Gastroesophageal sphincter (tissue), 4 donors: Measurements from ENCODE around the gene CCL18. TPM values are rescaled to one million over a fixed set of nuclear protein-coding genes. Genes with fewer than 3 reads are reported as not detected.

ENCODE experiments used
- ATAC-seq: fragments of 150-250 bp; one replicate; pipeline ENCODE4 v1.9.1; 2016; ENCODE audit warnings: mild to moderate bottlenecking, moderate library complexity
- H3K27ac ChIP-seq, 4 donors: fragments of 200-600 bp; sonication (generic) in 3 of 4; 1 replicate in 3 of 4; 2 replicates in 1 of 4; pipeline ENCODE4 v1.5.1; 2016 to 2019
- H3K27me3 ChIP-seq: fragments of 200-600 bp; sonication (generic); one replicate; pipeline ENCODE4 v1.5.1; 2019
- H3K36me3 ChIP-seq, 2 donors: fragments of 200-600 bp; sonication (generic); one replicate each; pipeline ENCODE4 v1.5.1; 2019; ENCODE audit warnings: control low read depth in 1 of 2
- H3K4me1 ChIP-seq, 3 donors: fragments of 200-600 bp; sonication (generic); 1 replicate in 2 of 3; 2 replicates in 1 of 3; pipeline ENCODE4 v1.5.1; 2016 to 2019; ENCODE audit warnings: control low read depth in 2 of 3
- H3K4me3 ChIP-seq, 2 donors: fragments of 200-600 bp; sonication (generic); one replicate each; pipeline ENCODE4 v1.5.1; 2019; ENCODE audit warnings: mild to moderate bottlenecking in 1 of 2, moderate library complexity in 1 of 2
- H3K9me3 ChIP-seq, 3 donors: fragments of 200-600 bp; sonication (generic); one replicate each; pipeline ENCODE4 v1.5.1; 2017 to 2019; ENCODE audit warnings: control low read depth in 2 of 3
- EP300 ChIP-seq: sonication (generic); formaldehyde crosslinking; IDR thresholded peaks from one replicate; pipeline ENCODE4 v1.6.1; 2017; ENCODE audit warnings: antibody characterized with exemption, mild to moderate bottlenecking
- POLR2A ChIP-seq, 2 donors: fragments of 450-650 bp; IDR thresholded peaks; one replicate each; pipeline ENCODE4 v1.6.1; 2017; ENCODE audit warnings: antibody characterized with exemption in 2 of 2, mild to moderate bottlenecking in 2 of 2, moderate library complexity in 1 of 2
- POLR2AphosphoS5 ChIP-seq: sonication (generic); formaldehyde crosslinking; IDR thresholded peaks from one replicate; pipeline ENCODE4 v1.6.1; 2017; ENCODE audit warnings: antibody characterized with exemption
- WGBS, 2 donors: methylation state at CpG; one replicate each; pipeline ENCODE4 v1.1.5; 2018; ENCODE audit warnings: low coverage in 1 of 2; 5-methylcytosine and 5-hydroxymethylcytosine counted together
- total RNA-seq, 4 donors: library from RNA; depleted of rRNA; stranded (reverse); fragments of >200 nt; gene quantifications; one replicate each; pipeline ENCODE4 v1.1.0, GENCODE V29; 2016
- TF ChIP-seq, protein P1 (sequence below), 4 experiments: fragments of 200-600 bp in 2 of 4; fragments of 450-650 bp in 2 of 4; sonication (generic) in 1 of 4; IDR thresholded peaks; one replicate each; pipeline ENCODE4 v1.5.1; 2017 to 2019; ENCODE audit warnings: antibody characterized with exemption in 4 of 4, mild to moderate bottlenecking in 2 of 4, moderate library complexity in 2 of 4

Gene CCL18
- total RNA-seq, 4 donors from 2014 or later, result 5.9 to 18.0 (median 11.9) TPM; not detected in 1

DNA sequence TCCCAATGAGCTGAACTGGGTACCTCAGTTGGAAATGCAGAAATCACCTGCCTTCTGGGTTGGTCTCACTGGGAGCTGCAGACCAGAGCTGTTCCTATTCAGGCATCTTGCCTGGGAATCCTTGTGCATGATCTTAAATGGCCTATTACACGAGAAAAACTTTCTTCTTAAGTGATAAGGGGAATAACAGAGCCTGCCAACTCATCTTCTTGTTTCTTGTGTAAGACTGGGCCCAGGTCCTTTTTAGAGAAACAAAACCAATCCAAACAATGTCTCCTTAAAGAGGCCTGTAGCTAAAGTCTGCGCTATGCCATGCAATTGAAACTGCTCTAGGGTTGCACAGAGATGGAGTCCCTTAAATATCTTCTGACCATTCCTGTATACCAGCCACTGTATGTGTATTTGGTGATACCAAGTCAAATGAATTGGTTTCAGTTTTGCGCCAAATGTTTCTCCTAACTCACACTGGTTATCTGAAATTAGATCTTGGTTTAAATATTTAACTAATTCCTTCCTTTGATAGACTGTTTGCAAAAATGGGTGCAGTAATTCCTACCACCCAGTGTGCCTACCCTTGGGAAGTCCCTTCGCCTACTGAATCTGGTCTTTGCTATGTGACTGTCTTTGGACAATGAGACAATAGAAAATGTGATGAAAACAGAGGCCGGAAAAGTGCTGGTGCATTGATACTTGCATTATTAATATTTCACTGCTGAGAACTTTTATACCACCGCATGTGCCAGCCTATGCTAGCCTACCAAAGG is 39.8 kb upstream of the CCL18 start:
- Histone ChIP-seq H3K27ac (no peak overlapping the region), H3K36me3 (no peaks in the 10 kb centered on the region), H3K27me3 (peaks cover 16% of the 10 kb centered on the region), H3K9me3 (peaks cover 0 to 12% (median 0%) of the 10 kb centered on the region in 3 donors), H3K4me3 (no peak overlapping the region), H3K4me1 (no peaks in the 10 kb centered on the region)
- TF ChIP-seq POLR2AphosphoS5, result no peak
- TF ChIP-seq EP300, result no peak
- TF ChIP-seq POLR2A (IDR thresholded peaks at IDR 0.05), result no peak
- TF ChIP-seq, protein P1, sequence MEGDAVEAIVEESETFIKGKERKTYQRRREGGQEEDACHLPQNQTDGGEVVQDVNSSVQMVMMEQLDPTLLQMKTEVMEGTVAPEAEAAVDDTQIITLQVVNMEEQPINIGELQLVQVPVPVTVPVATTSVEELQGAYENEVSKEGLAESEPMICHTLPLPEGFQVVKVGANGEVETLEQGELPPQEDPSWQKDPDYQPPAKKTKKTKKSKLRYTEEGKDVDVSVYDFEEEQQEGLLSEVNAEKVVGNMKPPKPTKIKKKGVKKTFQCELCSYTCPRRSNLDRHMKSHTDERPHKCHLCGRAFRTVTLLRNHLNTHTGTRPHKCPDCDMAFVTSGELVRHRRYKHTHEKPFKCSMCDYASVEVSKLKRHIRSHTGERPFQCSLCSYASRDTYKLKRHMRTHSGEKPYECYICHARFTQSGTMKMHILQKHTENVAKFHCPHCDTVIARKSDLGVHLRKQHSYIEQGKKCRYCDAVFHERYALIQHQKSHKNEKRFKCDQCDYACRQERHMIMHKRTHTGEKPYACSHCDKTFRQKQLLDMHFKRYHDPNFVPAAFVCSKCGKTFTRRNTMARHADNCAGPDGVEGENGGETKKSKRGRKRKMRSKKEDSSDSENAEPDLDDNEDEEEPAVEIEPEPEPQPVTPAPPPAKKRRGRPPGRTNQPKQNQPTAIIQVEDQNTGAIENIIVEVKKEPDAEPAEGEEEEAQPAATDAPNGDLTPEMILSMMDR (IDR thresholded peaks at IDR 0.05), result no peak
- no peak for ATAC-seq
- WGBS, 2 donors, result 60 to 82% methylated on average over 2 to 6 of the region's 6 CpGs

DNA sequence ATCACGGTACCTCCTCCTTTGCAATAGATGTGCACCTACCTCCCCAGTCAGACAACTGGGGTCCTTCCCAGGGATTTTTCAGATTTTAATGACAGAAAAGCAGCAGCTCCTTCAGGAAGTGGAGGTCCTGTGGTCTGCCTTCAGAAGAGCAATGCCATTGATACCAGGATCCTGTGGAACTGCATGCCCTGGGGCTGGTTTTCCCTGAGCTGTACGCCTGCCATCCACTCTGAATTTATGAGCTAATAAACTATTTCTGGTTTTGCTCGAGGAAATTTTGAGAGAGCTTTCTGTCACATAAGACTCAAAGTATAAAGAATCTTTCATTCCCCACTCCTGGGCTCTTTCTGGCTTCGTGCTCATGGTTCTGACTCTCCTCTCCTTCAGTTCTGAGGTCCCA is 36.3 kb upstream of the CCL18 start:
- WGBS, 2 donors, result 45 to 52% methylated on average over 3 to 4 of the region's 4 CpGs
- H3K27me3 ChIP-seq, result peaks cover 18% of the 10 kb centered on the region
- no peak overlapping the region for H3K4me3 ChIP-seq
- TF ChIP-seq POLR2AphosphoS5 (no peak), EP300 (no peak), POLR2A (IDR thresholded peaks at IDR 0.05) (no peak)
- TF ChIP-seq, protein P1 (IDR thresholded peaks at IDR 0.05), result no peak
- no peaks in the 10 kb centered on the region for H3K4me1 ChIP-seq
- H3K9me3 ChIP-seq, result peaks cover 0 to 8% (median 0%) of the 10 kb centered on the region in 3 donors
- H3K27ac ChIP-seq, result no peak overlapping the region
- ATAC-seq, result no peak
- no peaks in the 10 kb centered on the region for H3K36me3 ChIP-seq

DNA sequence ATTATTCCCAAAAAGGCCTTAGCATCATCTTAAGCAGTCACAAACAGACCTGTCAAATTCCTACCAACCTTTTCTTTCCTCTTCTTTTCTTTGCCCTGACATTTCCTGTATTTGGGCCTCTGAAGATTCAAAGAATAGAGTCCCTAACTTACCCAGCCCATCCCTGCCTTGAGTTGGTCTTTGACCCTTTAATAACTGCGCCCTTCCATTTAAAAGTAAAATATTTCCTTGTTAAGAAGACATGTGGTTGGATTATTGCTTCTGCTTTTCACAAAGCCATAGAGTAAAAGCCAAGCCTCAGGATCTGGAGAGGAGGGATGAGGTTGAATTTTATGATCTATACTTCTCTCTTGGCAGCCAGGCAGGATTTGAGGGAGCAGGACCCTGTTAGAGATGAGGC is 33.1 kb upstream of the CCL18 start:
- Histone ChIP-seq H3K4me1 (no peaks in the 10 kb centered on the region), H3K4me3 (no peak overlapping the region), H3K27me3 (peaks cover 13% of the 10 kb centered on the region), H3K27ac (no peak overlapping the region), H3K36me3 (no peaks in the 10 kb centered on the region), H3K9me3 (no peaks in the 10 kb centered on the region)
- ATAC-seq, result no peak
- TF ChIP-seq EP300 (no peak), POLR2A (IDR thresholded peaks at IDR 0.05) (no peak), POLR2AphosphoS5 (no peak)
- TF ChIP-seq, protein P1 (IDR thresholded peaks at IDR 0.05), result no peak
- WGBS, 2 donors, result 82 to 100% methylated on average over 1 of the region's 1 CpG

DNA sequence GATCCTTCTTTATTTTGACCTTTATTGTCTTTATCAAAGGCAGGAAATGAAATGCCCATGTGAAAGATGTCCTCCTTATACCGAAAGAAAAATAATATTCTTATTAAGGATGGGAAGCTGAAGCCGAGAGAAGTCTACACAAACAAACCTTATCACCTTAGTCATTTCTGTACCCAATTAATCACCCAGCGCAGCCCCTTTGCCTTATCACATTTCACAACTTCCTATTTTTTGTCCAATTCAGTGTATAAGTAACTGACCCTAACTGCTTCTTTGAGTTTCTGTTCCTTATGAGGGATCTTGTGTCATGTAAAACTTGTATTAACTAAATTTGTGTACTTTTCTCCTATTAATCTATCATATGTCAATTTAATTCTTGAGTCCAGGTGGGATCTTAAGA is 29.9 kb upstream of the CCL18 start:
- 40 to 74% methylated on average over 3 of the region's 3 CpGs for WGBS, 2 donors
- TF ChIP-seq EP300, result no peak
- TF ChIP-seq, protein P1 (IDR thresholded peaks at IDR 0.05), result no peak
- no peak for TF ChIP-seq POLR2A (IDR thresholded peaks at IDR 0.05)
- TF ChIP-seq POLR2AphosphoS5, result no peak
- H3K4me3 ChIP-seq, result no peak overlapping the region
- H3K27me3 ChIP-seq, result peaks cover 13% of the 10 kb centered on the region
- H3K9me3 ChIP-seq, result no peaks in the 10 kb centered on the region
- no peak for ATAC-seq
- H3K36me3 ChIP-seq, result no peaks in the 10 kb centered on the region
- H3K27ac ChIP-seq, result no peak overlapping the region
- no peaks in the 10 kb centered on the region for H3K4me1 ChIP-seq

DNA sequence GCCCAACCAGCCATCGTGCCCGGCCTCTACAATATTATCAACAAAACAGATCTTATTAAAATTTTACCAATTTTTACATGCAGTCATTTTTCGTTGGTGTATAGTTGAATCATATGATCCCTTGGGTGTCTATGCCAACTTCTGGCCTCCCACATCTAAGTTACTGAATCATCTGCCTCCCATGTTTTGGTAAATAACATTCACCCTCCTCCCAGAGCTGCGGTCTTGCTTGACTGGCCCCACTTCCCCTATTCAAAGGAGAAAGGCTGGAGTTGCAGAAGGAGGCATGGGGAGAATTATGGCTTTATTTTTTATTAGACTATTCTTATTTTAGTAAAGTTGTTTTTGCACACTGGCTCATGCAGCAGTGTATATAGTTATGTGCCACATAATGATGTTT is 27.8 kb upstream of the CCL18 start:
- peaks cover 13% of the 10 kb centered on the region for H3K27me3 ChIP-seq
- H3K9me3 ChIP-seq, result no peaks in the 10 kb centered on the region
- no peak overlapping the region for H3K4me3 ChIP-seq
- no peak for ATAC-seq
- no peaks in the 10 kb centered on the region for H3K4me1 ChIP-seq
- WGBS, 2 donors, result 76% methylated on average over 2 to 4 of the region's 4 CpGs
- no peak overlapping the region for H3K27ac ChIP-seq
- TF ChIP-seq POLR2AphosphoS5 (no peak), POLR2A (IDR thresholded peaks at IDR 0.05) (no peak), EP300 (no peak)
- TF ChIP-seq, protein P1 (IDR thresholded peaks at IDR 0.05), result no peak
- H3K36me3 ChIP-seq, result no peaks in the 10 kb centered on the region
